A673 (cell line): Measurements from ENCODE around the gene PIGU.
"Not testable (repeated sequence)": the region's sequence is repeated elsewhere in the genome, so short reads cannot be mapped to it uniquely, and the experiment has no call there.

ENCODE experiments used
- EZH2 ChIP-seq: fragments of 200-600 bp; sonication (generic); IDR thresholded peaks from 2 replicates; pipeline ENCODE4 v1.6.1; 2017; ENCODE audit warnings: borderline replicate concordance, low read depth, mild to moderate bottlenecking, mixed read lengths, antibody characterized with exemption, low read length; ENCODE audit not compliant: poor library complexity, severe bottlenecking
- TF ChIP-seq, protein P1 (sequence below): fragments of 300-800, 200-600 bp; sonication (generic); conservative IDR thresholded peaks from 2 replicates; pipeline ENCODE4 v1.5.1; 2017; ENCODE audit warnings: low read depth, mild to moderate bottlenecking, antibody characterized with exemption, low read length, moderate library complexity, mixed read lengths

DNA sequence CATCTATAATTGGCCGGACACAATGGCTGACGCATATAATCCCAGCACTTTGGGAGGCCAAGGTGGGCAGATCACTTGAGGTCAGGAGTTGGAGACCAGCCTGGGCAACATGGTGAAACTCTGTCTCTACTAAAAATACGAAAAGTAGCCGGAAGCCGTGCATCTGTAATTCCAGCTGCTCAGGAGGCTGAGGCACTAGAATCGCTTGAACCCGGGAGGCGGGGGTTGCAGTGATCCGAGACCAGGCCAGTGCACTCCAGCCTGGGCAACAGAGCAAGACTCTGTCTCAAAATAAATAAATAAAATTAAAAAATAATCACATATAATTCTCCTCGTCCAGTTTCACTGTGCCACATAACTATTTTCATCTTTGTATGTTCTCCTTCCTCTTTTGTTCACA, 157.1 kb downstream of the PIGU start:
- not testable (repeated sequence) for TF ChIP-seq EZH2
- TF ChIP-seq, protein P1, sequence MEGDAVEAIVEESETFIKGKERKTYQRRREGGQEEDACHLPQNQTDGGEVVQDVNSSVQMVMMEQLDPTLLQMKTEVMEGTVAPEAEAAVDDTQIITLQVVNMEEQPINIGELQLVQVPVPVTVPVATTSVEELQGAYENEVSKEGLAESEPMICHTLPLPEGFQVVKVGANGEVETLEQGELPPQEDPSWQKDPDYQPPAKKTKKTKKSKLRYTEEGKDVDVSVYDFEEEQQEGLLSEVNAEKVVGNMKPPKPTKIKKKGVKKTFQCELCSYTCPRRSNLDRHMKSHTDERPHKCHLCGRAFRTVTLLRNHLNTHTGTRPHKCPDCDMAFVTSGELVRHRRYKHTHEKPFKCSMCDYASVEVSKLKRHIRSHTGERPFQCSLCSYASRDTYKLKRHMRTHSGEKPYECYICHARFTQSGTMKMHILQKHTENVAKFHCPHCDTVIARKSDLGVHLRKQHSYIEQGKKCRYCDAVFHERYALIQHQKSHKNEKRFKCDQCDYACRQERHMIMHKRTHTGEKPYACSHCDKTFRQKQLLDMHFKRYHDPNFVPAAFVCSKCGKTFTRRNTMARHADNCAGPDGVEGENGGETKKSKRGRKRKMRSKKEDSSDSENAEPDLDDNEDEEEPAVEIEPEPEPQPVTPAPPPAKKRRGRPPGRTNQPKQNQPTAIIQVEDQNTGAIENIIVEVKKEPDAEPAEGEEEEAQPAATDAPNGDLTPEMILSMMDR, result not testable (repeated sequence)
